Stimulated activated CD8-positive, alpha-beta memory T cell treated with anti-CD3 and anti-CD28 coated beads, Interleukin-15, amount 100 ng/mL, for 4 hours (primary cell): ENCODE measurements around the gene UNC13A.
A peak's percentile ranks its signal among the peaks of the same experiment; 100 is the strongest.
"Not testable (repeated sequence)": the region's sequence is repeated elsewhere in the genome, so short reads cannot be mapped to it uniquely, and the experiment has no call there.

ENCODE experiments used
- DNase-seq, 2 donors: peaks; one replicate each; pipeline ENCODE4 v3.0.0-alpha.2; 2020; ENCODE audit warnings: low read depth in 2 of 2

UNC13A gene

DNA sequence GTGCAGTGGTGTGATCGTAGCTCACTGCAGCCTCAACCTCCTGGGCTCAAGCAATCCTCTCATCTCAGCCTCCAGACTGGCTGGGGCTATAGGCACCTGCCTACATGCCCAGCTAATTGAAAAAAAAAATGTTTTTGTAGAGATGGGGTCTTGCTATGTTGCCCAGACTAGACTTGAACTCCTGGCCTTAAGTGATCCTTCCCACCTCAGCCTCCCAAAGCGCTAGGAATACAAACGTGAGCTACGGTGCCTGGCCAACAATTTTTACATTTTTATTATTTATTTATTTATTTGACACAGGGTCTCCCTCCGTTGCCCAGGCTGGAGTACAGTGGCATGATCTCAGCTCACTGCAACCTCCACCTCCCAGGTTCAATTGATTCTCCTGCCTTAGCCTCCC lies 117.9 kb downstream of the UNC13A start:
- not testable (repeated sequence) for DNase-seq

DNA sequence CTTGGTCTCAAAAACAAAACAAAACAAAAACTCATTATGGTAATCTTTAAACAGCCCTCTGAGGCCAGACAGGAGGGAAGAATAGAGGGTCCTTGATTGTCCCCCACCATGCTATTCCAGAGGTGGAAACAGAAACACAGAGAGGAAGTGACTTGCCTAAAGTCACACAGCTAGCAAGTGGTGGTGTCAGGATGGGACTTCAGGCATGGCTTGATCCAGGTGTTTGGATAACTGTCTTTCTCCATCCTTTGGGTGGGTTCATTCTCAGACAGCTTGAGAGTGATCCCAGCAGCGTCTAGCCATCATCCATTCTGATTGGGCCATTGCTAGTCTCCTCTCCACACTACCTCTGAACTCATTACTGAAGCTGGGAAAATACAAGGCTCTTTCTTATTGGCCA lies 120.2 kb downstream of the UNC13A start:
- DNase-seq = no peak

DNA sequence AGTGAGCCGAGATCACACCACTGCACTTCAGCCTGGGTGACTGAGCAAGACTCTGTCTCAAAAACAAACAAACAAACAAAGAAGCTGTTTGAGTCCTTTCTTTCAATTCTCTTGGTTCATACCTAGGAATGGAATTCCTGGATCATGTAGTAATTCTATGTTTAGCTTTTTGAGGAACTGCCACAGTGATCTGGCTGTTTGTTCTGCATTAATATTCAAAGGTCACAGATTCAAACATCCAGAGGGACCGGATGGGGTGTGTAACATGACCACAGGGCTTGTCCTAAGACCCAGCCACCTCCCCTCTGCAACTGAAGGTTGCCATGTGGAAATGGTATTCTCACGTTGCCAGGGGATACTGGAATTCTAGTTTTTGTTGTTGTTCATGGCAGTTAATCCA lies 122.5 kb downstream of the UNC13A start:
- no peak for DNase-seq

DNA sequence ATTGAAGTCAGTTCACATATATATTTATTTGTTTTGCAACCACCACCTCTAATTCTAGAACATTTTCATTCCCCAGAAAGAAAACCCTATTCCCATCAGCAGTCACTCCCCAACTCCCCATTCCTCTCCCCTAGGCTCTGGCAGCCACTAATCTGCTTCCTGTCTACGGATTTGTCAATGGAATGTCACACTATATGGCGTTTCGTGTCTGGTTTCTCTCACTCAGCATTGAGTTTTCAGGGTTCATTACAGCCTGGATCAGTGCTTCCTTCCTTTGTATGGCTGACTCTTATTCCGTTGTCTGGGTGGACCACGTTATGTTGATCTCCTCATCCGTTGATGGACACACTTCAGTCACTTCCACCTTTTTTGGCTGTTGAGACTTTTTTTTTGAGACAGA lies 123.4 kb downstream of the UNC13A start:
- DNase-seq = no peak

DNA sequence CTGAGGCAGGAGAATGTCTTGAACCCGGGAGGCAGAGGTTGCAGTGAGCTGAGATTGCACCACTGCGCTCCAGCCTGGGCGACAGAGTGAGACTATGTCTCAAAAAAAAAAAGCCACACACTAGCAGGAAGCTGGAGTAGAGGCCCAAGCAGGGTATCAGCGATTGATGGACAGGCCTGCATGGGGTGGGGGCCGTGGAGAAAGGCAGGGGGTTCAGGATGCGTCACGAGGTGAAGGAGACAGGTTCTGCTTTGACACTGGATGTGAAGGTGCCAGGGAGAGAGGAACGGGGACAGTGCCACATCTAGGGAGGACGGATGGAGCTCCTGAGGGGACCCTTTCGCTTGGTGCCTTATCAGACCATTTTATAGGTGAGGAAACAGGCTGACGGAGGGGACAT lies 125.6 kb downstream of the UNC13A start:
- no peak for DNase-seq

DNA sequence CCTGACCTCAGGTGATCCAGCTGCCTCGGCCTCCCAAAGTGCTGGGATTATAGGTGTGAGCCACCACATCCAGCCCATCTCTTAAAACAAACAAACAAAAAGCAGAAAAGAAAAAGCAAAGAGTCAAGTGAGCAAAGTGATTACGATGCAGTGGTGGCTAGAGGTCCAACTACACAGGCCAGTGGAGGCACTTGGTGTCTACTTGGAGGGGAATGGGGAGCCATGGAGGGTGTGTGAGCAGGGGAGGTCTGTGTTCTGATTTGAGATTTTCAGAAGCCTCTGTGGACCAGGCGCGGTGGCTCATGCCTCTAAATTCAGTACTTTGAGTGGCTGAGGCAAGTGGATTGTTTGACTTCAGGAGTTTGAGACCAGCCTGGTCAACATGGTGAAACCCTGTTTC lies 126.1 kb downstream of the UNC13A start:
- DNase-seq = no peak

DNA sequence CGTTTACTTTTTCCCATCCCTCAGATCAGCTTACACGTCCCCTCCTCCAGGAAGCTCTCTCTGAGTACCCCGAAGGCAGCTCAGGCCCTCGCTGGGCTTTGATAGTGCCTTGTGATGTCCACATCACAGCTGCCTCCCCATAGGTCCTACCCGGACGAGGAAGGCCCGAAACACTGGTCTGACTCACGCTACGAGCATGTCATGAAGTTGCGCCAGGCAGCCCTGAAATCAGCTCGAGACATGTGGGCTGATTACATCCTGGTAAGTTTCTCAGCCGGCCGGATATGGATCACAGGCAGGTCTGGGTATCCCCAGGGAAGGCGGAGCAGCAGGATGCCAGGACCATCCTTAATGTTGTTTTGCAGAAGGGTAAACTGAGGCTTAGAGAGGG lies 128.0 kb downstream of the UNC13A start:
- DNase-seq = no peak

DNA sequence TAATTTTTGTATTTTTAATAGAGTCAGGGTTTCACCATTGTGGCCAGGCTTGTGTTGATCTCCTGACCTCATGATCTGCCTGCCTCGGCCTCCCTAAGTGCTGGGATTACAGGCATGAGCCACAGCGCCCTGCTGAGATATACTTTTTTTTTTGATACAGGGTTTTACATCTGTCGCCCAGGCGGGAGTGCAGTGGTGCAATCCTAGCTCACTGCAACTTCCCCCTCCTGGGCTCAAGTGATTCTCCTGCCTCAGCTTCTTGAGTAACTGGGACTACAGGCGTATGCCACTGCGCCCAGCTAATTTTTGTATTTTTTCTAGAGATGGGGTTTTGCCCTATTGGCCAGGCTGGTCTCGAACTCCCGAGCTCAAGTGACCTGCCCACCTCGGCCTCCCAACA lies 130.7 kb downstream of the UNC13A start:
- DNase-seq = no peak

DNA sequence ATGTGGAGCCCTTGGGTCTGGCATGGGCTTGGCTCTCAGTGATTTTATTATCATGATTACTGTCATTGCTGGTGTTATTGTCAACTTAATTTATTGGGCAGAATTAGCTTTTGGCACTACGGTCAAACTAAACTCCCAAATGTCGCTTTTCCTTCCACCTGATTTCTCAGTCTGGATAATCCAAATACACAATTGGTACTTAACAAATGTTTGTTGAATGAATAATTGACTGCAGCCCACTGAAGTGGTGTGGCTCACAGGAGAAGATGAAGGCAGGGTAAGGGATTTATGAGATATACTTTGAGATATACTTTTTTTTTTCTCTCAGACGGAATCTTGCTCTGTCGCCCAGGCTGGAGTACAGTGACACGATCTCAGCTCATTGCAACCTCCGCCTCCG lies 131.2 kb downstream of the UNC13A start:
- DNase-seq = no peak

DNA sequence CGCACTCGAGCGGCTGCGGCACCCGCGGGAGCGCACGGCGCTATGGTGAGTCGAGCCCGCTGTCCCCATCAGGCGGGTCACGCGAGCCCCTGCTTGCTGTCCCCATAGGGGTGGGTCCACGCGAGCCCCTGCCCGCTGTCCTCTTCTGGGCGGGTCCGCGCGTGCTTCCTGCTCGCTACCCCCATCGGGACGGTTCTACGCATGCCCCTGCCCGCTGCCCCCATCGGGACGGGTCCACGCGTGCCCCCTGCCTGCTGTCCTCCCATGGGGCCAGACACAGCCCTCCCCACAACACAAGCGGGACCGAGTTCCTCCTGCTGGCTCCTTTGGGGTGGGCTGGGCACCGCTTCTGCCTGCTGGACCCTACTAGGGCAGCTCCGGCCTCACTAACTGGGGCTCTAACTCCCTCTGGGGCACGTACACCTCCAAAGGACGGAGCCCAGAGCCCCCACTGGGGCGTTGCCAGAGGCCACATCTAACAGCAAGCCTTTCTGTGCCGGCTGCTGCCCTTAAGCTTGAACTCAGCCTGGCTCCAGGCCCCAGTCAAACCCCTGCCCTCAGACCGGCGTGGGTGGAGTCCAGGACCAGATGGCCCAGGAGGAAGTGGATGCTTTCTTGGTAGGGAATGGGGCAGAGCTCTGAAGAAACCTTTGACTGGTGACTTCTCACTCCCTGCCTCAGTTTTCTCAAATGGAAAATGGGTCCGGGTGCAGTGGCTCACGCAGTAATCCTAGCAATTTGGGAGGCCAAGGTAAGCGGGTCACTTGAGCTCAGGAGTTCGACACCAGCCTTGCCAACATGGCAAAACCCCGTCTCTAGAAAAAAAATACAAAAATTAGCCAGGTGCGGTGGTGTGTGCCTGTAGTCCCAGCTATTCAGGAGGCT lies 132.0 kb downstream of the UNC13A start:
- no peak for DNase-seq

DNA sequence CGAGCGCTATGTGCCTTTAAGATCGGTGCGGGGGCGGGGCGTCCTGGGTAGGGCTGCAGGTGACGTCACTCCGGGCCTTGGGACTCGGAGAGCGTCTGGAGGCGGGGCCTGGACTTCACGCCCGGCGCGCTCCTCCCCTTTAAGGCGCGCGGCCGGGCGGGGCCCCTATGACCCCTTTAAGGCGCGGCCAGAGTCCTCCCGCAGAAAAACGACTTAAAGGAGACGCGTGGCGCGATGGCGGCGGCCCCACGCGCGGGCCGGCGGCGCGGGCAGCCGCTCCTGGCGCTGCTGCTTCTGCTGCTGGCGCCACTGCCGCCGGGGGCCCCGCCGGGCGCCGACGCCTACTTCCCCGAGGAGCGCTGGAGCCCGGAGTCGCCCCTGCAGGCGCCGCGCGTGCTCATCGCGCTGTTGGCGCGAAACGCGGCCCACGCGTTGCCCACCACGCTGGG lies 132.7 kb downstream of the UNC13A start, which contains the start of gene COLGALT1:
Gene COLGALT1, plus strand, starts transcription at position 170 of the 449 bp plus-strand sequence. Its CDS starts 65 bp downstream, at position 235.
- DNase-seq = peak; percentile 95 to 98

DNA sequence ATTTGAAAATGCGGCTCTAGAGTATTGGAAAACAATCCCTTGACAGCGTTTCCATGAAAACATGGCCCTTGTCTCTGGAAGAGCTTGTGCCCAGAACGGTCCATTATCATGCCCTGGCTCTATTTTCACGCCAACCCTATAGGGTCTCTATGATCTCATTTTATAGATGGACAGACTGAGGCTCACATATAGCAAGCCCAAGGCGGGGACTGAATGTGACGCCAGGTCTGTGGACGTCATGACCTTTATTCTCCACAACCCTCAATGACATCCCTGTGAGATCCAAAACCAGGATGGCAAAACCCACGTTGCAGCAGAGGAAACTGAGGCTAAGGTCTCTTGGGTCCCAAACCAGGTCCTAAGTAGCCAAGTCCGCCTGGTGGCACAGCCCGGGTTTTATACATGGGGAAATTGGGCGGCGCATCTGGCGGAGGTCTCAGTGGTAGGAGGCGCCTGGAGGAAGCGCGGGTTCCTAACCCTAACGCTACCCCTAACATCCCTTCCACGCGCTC lies 133.1 kb downstream of the UNC13A start:
- no peak for DNase-seq

DNA sequence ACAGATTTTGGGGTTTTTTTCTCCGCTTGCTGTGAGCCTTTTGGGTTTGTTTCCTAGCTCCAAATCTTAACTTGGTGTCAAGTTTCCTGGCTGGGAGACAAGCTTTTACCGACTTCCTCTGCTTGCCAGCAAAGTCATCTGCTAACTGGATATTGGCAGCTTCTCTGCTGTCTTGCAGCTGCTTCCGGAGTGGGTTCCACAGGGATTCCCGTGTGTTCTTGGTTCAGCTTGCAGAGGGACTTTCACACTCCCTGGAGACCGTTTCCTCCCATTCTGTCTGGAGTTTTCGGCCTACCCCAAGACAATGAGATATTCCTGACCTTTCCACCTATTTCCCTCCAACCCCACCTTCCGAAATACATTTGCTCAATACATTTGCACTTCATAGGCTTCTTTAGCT lies 134.9 kb downstream of the UNC13A start:
- DNase-seq = no peak

DNA sequence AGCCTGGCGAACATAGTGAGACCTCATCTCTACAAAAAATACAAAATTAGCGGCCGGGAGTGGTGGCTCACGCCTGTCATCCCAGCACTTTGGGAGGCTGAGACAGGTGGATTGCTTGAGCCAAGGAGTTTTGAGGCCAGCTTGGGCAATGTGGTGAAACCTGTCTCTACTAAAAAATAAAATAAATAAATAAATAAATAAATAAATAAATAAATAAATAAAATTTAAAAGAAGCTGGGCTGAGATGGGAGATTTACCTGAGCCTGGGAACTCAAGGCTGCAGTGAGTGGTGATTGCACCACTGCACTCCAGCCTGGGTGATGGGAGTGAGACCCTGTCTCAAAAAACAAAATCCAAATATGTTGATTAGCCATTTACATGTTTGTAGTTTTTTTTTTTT lies 135.4 kb downstream of the UNC13A start:
- not testable (repeated sequence) for DNase-seq
